ENCODE results near the gene RTRAF. TPM values are rescaled to one million over a fixed set of nuclear protein-coding genes. Genes with fewer than 3 reads are reported as not detected.

The RTRAF gene
- total and polyA plus RNA-seq, 2 of the 8 experiments (the other 6 are each of a cell fraction or from before 2014, with no cell fraction given): 149 to 359 TPM

DNA sequence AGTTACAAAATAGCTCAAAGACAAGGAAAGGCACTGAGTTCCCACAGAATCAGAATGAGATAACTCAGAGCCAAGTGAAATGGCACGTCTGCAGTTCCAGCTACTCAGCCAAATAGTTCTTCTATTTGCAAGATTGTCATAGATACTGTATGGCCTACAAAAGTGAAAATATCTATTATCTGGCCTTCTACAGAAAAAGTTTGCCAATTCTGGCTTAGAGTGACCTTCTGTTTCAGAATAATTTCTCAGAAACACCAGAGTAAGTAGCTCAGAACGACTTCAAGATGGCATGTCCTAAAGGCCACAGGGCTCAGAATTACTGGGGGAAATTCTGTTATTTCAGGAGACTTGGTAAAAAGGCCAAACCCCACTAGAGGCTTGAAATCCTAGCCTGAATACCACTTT, 10.7 kb upstream of the RTRAF start (continued):
- TF ChIP-seq, protein P1, sequence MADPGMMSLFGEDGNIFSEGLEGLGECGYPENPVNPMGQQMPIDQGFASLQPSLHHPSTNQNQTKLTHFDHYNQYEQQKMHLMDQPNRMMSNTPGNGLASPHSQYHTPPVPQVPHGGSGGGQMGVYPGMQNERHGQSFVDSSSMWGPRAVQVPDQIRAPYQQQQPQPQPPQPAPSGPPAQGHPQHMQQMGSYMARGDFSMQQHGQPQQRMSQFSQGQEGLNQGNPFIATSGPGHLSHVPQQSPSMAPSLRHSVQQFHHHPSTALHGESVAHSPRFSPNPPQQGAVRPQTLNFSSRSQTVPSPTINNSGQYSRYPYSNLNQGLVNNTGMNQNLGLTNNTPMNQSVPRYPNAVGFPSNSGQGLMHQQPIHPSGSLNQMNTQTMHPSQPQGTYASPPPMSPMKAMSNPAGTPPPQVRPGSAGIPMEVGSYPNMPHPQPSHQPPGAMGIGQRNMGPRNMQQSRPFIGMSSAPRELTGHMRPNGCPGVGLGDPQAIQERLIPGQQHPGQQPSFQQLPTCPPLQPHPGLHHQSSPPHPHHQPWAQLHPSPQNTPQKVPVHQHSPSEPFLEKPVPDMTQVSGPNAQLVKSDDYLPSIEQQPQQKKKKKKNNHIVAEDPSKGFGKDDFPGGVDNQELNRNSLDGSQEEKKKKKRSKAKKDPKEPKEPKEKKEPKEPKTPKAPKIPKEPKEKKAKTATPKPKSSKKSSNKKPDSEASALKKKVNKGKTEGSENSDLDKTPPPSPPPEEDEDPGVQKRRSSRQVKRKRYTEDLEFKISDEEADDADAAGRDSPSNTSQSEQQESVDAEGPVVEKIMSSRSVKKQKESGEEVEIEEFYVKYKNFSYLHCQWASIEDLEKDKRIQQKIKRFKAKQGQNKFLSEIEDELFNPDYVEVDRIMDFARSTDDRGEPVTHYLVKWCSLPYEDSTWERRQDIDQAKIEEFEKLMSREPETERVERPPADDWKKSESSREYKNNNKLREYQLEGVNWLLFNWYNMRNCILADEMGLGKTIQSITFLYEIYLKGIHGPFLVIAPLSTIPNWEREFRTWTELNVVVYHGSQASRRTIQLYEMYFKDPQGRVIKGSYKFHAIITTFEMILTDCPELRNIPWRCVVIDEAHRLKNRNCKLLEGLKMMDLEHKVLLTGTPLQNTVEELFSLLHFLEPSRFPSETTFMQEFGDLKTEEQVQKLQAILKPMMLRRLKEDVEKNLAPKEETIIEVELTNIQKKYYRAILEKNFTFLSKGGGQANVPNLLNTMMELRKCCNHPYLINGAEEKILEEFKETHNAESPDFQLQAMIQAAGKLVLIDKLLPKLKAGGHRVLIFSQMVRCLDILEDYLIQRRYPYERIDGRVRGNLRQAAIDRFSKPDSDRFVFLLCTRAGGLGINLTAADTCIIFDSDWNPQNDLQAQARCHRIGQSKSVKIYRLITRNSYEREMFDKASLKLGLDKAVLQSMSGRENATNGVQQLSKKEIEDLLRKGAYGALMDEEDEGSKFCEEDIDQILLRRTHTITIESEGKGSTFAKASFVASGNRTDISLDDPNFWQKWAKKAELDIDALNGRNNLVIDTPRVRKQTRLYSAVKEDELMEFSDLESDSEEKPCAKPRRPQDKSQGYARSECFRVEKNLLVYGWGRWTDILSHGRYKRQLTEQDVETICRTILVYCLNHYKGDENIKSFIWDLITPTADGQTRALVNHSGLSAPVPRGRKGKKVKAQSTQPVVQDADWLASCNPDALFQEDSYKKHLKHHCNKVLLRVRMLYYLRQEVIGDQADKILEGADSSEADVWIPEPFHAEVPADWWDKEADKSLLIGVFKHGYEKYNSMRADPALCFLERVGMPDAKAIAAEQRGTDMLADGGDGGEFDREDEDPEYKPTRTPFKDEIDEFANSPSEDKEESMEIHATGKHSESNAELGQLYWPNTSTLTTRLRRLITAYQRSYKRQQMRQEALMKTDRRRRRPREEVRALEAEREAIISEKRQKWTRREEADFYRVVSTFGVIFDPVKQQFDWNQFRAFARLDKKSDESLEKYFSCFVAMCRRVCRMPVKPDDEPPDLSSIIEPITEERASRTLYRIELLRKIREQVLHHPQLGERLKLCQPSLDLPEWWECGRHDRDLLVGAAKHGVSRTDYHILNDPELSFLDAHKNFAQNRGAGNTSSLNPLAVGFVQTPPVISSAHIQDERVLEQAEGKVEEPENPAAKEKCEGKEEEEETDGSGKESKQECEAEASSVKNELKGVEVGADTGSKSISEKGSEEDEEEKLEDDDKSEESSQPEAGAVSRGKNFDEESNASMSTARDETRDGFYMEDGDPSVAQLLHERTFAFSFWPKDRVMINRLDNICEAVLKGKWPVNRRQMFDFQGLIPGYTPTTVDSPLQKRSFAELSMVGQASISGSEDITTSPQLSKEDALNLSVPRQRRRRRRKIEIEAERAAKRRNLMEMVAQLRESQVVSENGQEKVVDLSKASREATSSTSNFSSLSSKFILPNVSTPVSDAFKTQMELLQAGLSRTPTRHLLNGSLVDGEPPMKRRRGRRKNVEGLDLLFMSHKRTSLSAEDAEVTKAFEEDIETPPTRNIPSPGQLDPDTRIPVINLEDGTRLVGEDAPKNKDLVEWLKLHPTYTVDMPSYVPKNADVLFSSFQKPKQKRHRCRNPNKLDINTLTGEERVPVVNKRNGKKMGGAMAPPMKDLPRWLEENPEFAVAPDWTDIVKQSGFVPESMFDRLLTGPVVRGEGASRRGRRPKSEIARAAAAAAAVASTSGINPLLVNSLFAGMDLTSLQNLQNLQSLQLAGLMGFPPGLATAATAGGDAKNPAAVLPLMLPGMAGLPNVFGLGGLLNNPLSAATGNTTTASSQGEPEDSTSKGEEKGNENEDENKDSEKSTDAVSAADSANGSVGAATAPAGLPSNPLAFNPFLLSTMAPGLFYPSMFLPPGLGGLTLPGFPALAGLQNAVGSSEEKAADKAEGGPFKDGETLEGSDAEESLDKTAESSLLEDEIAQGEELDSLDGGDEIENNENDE (IDR thresholded peaks at IDR 0.05; ENCODE audit: insufficient replicate concordance, low read length): no peak
- no peak for TF ChIP-seq KDM4A (IDR thresholded peaks at IDR 0.05; ENCODE audit: low read depth, low read length, severe bottlenecking)
- TF ChIP-seq FOSL1 (IDR thresholded peaks at IDR 0.05; ENCODE audit: insufficient read depth, low read depth, low read length): no peak
- no peak for TF ChIP-seq JUN (IDR thresholded peaks at IDR 0.05; ENCODE audit: low read depth, low read length)

All from H1 (cell line).